IPS-15b (cell line): ENCODE measurements around the gene CLDN34.

ENCODE experiments used
- H3K27me3 ChIP-seq: one replicate; pipeline ENCODE4 v1.6.1; 2013; ENCODE audit warnings: low read length; ENCODE audit not compliant: control insufficient read depth, insufficient read depth
- H3K36me3 ChIP-seq: one replicate; pipeline ENCODE4 v1.6.1; 2013; ENCODE audit warnings: low read length; ENCODE audit not compliant: control insufficient read depth, insufficient read depth
- H3K4me1 ChIP-seq: one replicate; pipeline ENCODE4 v1.6.1; 2013; ENCODE audit warnings: mild to moderate bottlenecking, low read length; ENCODE audit not compliant: control insufficient read depth, insufficient read depth
- H3K4me3 ChIP-seq: one replicate; pipeline ENCODE4 v1.5.1; 2013; ENCODE audit warnings: low read depth, low read length
- H3K9ac ChIP-seq: one replicate; pipeline ENCODE4 v1.6.1; 2013; ENCODE audit warnings: low read depth, mild to moderate bottlenecking, low read length
- H3K9me3 ChIP-seq: one replicate; pipeline ENCODE4 v1.6.1; 2013; ENCODE audit warnings: mild to moderate bottlenecking, low read length; ENCODE audit not compliant: control insufficient read depth, insufficient read depth

Gene CLDN34

GRCh38 chrX:10007621-10008020 lies 40.5 kb downstream of the CLDN34 start:
- Histone ChIP-seq H3K27me3 (no peaks in the 10 kb centered on the region), H3K36me3 (no peaks in the 10 kb centered on the region), H3K9me3 (no peaks in the 10 kb centered on the region), H3K4me1 (peaks cover 7% of the 10 kb centered on the region), H3K4me3 (no peak overlapping the region), H3K9ac (no peak overlapping the region)

- Histone ChIP-seq H3K9me3 (no peaks in the 10 kb centered on the region), H3K36me3 (no peaks in the 10 kb centered on the region), H3K4me1 (peaks cover 7% of the 10 kb centered on the region), H3K4me3 (no peak overlapping the region), H3K9ac (no peak overlapping the region), H3K27me3 (peaks cover 2% of the 10 kb centered on the region)
These were observed 41.4 kb downstream of the CLDN34 start for GRCh38 chrX:10008483-10009056.

- no peaks in the 10 kb centered on the region for H3K36me3 ChIP-seq
- H3K27me3 ChIP-seq: peaks cover 2% of the 10 kb centered on the region
- H3K9ac ChIP-seq: no peak overlapping the region
- no peak overlapping the region for H3K4me3 ChIP-seq
- peaks cover 7% of the 10 kb centered on the region for H3K4me1 ChIP-seq
- H3K9me3 ChIP-seq: no peaks in the 10 kb centered on the region
These were observed 42.6 kb downstream of the CLDN34 start for GRCh38 chrX:10009741-10010140.

GRCh38 chrX:10010686-10011085 lies 43.5 kb downstream of the CLDN34 start:
- Histone ChIP-seq H3K36me3 (no peaks in the 10 kb centered on the region), H3K27me3 (peaks cover 2% of the 10 kb centered on the region), H3K4me1 (peaks cover 7% of the 10 kb centered on the region), H3K9me3 (no peaks in the 10 kb centered on the region), H3K4me3 (no peak overlapping the region), H3K9ac (no peak overlapping the region)

- Histone ChIP-seq H3K4me3 (peak overlapping the region; percentile 13), H3K36me3 (no peaks in the 10 kb centered on the region), H3K27me3 (peaks cover 2% of the 10 kb centered on the region), H3K4me1 (peaks cover 7% of the 10 kb centered on the region), H3K9me3 (no peaks in the 10 kb centered on the region), H3K9ac (no peak overlapping the region)
These were observed 44.2 kb downstream of the CLDN34 start for GRCh38 chrX:10011261-10011931.

GRCh38 chrX:10011991-10012390 lies 44.8 kb downstream of the CLDN34 start:
- H3K9me3 ChIP-seq: no peaks in the 10 kb centered on the region
- peaks cover 7% of the 10 kb centered on the region for H3K4me1 ChIP-seq
- peaks cover 2% of the 10 kb centered on the region for H3K27me3 ChIP-seq
- no peak overlapping the region for H3K9ac ChIP-seq
- H3K4me3 ChIP-seq: peak overlapping the region; percentile 13
- H3K36me3 ChIP-seq: no peaks in the 10 kb centered on the region

- Histone ChIP-seq H3K9me3 (no peaks in the 10 kb centered on the region), H3K27me3 (peaks cover 2% of the 10 kb centered on the region), H3K4me1 (peaks cover 9% of the 10 kb centered on the region), H3K36me3 (no peaks in the 10 kb centered on the region), H3K9ac (no peak overlapping the region), H3K4me3 (peak overlapping the region; percentile 49)
These were observed 47.5 kb downstream of the CLDN34 start for GRCh38 chrX:10014462-10015354.

- no peak overlapping the region for H3K9ac ChIP-seq
- no peaks in the 10 kb centered on the region for H3K36me3 ChIP-seq
- peak overlapping the region; percentile 50 for H3K4me3 ChIP-seq
- H3K9me3 ChIP-seq: no peaks in the 10 kb centered on the region
- H3K4me1 ChIP-seq: peaks cover 9% of the 10 kb centered on the region
- peaks cover 2% of the 10 kb centered on the region for H3K27me3 ChIP-seq
These were observed 48.2 kb downstream of the CLDN34 start for GRCh38 chrX:10015355-10015722.

- H3K4me3 ChIP-seq: peak overlapping the region; percentile 50
- H3K4me1 ChIP-seq: peaks cover 6% of the 10 kb centered on the region
- H3K9me3 ChIP-seq: no peaks in the 10 kb centered on the region
- peaks cover 2% of the 10 kb centered on the region for H3K27me3 ChIP-seq
- no peak overlapping the region for H3K9ac ChIP-seq
- no peaks in the 10 kb centered on the region for H3K36me3 ChIP-seq
These were observed 48.8 kb downstream of the CLDN34 start for GRCh38 chrX:10015723-10016518.

GRCh38 chrX:10016519-10017132 lies 49.5 kb downstream of the CLDN34 start:
- Histone ChIP-seq H3K9ac (no peak overlapping the region), H3K27me3 (peaks cover 2% of the 10 kb centered on the region), H3K4me3 (peak overlapping the region; percentile 50)

GRCh38 chrX:10017872-10018271 lies 50.7 kb downstream of the CLDN34 start:
- no peak overlapping the region for H3K4me3 ChIP-seq
- peaks cover 7% of the 10 kb centered on the region for H3K9me3 ChIP-seq
- H3K9ac ChIP-seq: no peak overlapping the region
- H3K27me3 ChIP-seq: peaks cover 2% of the 10 kb centered on the region
- no peaks in the 10 kb centered on the region for H3K36me3 ChIP-seq
- peaks cover 3% of the 10 kb centered on the region for H3K4me1 ChIP-seq

More at GRCh38 chrX:10016519-10017132, 49.5 kb downstream of the CLDN34 start:
- Histone ChIP-seq H3K9me3 (no peaks in the 10 kb centered on the region), H3K4me1 (peaks cover 5% of the 10 kb centered on the region), H3K36me3 (no peaks in the 10 kb centered on the region)
